ENCODE data around the gene PNLIPRP1. TPM values are rescaled to one million over a fixed set of nuclear protein-coding genes. Genes with fewer than 3 reads are reported as not detected.

The PNLIPRP1 gene
- total RNA-seq, 4 donors from 2014 or later: not detected

GRCh38 chr10:116629340-116629739 is 38.6 kb downstream of the PNLIPRP1 start:
- TF ChIP-seq CTCF (IDR thresholded peaks at IDR 0.05): no peak
- DNase-seq (ENCODE audit: low spot score): no peak
- ATAC-seq (ENCODE audit: low FRiP score): no peak

GRCh38 chr10:116630020-116630419 is 39.3 kb downstream of the PNLIPRP1 start:
- DNase-seq (ENCODE audit: low spot score): no peak
- no peak for ATAC-seq (ENCODE audit: low FRiP score)
- TF ChIP-seq CTCF (IDR thresholded peaks at IDR 0.05): no peak

GRCh38 chr10:116631871-116632295 is 41.1 kb downstream of the PNLIPRP1 start:
- DNase-seq (ENCODE audit: low spot score) (no peak), ATAC-seq (ENCODE audit: low FRiP score) (no peak)
- TF ChIP-seq CTCF (IDR thresholded peaks at IDR 0.05): no peak

GRCh38 chr10:116632596-116633215 is 41.9 kb downstream of the PNLIPRP1 start:
- no peak for ATAC-seq (ENCODE audit: low FRiP score)
- DNase-seq (ENCODE audit: low spot score): no peak
- TF ChIP-seq CTCF (IDR thresholded peaks at IDR 0.05): no peak

GRCh38 chr10:116633216-116633600 is 42.4 kb downstream of the PNLIPRP1 start:
- no peak for TF ChIP-seq CTCF (IDR thresholded peaks at IDR 0.05)
- no peak for DNase-seq (ENCODE audit: low spot score)
- ATAC-seq (ENCODE audit: low FRiP score): no peak

GRCh38 chr10:116634126-116634975 is 43.6 kb downstream of the PNLIPRP1 start:
- DNase-seq (ENCODE audit: low spot score): no peak
- no peak for TF ChIP-seq CTCF (IDR thresholded peaks at IDR 0.05)
- ATAC-seq (ENCODE audit: low FRiP score): no peak

- TF ChIP-seq CTCF (IDR thresholded peaks at IDR 0.05): no peak
- no peak for ATAC-seq (ENCODE audit: low FRiP score)
Observed at GRCh38 chr10:116636385-116636784, 45.6 kb downstream of the PNLIPRP1 start.

More at GRCh38 chr10:116636385-116636784, 45.6 kb downstream of the PNLIPRP1 start:
- no peak for DNase-seq (ENCODE audit: low spot score)

Measured in omental fat pad (tissue), 4 donors.